ENCODE results near the gene SDHA. TPM values are rescaled to one million over a fixed set of nuclear protein-coding genes. Genes with fewer than 3 reads are reported as not detected.

The SDHA gene
- total RNA-seq, 4 donors from 2014 or later: 59.9 to 70.4 (median 67.8) TPM

GRCh38 chr5:306011-306805 is 88.1 kb downstream of the SDHA start:
- no peak for DNase-seq (ENCODE audit: low spot score in 2 of 2)
- 92 to 94% methylated on average over 28 of the region's 28 CpGs for WGBS, 2 donors
- intact Hi-C loops (cut with DNase I; ENCODE audit: low total_unique reads): no loop called here
- TF ChIP-seq POLR2A (IDR thresholded peaks at IDR 0.05) (no peak), CTCF (IDR thresholded peaks at IDR 0.05) (no peak)
- H3K4me3 ChIP-seq (ENCODE audit: low read depth, poor library complexity, severe bottlenecking): no peak overlapping the region

Other genes starting within 250 kb of the SDHA start
- gene PLEKHG4B, start 126.2 kb upstream of the SDHA start, total RNA-seq: 1 to 10 TPM in 1 of 4 donors, under 1 TPM in 3; 0.17 to 2.1 (median 0.36) TPM
- gene LRRC14B, start 26.8 kb upstream of the SDHA start, total RNA-seq: not detected
- gene CCDC127, start 167 bp upstream of the SDHA start, total RNA-seq: 1 to 10 TPM; 3.0 to 6.2 (median 4.6) TPM
- gene PDCD6, start 53.3 kb downstream of the SDHA start, total RNA-seq: 100 to 1,000 TPM in 2 of 4 donors, 10 to 100 TPM in 2; 76.8 to 112 (median 101) TPM
- gene AHRR, start 103.4 kb downstream of the SDHA start, total RNA-seq: 10 to 100 TPM in 1 of 4 donors, 1 to 10 TPM in 3; 3.6 to 19.6 (median 6.0) TPM
- gene EXOC3, start 224.9 kb downstream of the SDHA start, total RNA-seq: 10 to 100 TPM; 49.5 to 87.5 (median 59.0) TPM

Measured in lower leg skin (tissue), 4 donors.